HG02623 (cell line): ENCODE measurements around the gene PAQR6.
"Not testable (repeated sequence)": the region's sequence is repeated elsewhere in the genome, so short reads cannot be mapped to it uniquely, and the experiment has no call there.

Experiments used
- ATAC-seq: cut with Tn5 transposase; IDR thresholded peaks from one replicate; pipeline ENCODE4 v1.9.1; 2021; ENCODE audit warnings: moderate library complexity; ENCODE audit not compliant: unreplicated experiment

Gene PAQR6

DNA sequence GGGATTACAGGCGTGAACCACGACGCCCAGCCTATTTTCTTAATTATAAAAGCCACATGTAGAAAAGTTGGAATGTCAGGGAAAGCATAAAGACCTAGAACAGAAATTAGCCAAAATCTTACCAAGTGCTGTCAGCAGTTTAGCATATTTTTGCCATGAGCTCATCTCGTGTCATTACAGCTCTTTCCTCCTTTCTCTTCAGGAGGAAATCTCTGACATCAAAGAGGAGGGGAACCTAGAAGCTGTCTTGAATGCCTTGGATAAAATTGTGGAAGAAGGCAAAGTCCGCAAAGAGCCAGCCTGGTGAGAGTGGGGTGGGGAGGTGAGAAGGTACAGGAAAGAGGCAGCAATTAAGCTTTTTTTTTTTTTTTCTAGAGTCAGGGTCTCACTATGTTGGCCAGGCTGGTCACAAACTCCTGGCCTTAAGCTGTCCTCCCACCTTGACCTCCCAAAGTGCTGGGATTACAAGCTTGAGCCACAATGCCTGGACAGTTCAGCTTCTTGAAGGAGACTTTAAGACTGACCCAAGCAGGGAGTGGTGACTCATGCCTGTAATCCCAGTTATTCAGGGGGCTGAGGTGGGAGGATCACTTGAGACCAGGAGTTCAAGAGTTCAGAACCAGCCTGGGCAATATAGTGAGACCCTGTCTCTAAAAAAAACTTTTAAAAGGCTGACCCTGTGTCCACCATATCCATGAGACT lies 14.3 kb downstream of the PAQR6 start:
- no peak for ATAC-seq

DNA sequence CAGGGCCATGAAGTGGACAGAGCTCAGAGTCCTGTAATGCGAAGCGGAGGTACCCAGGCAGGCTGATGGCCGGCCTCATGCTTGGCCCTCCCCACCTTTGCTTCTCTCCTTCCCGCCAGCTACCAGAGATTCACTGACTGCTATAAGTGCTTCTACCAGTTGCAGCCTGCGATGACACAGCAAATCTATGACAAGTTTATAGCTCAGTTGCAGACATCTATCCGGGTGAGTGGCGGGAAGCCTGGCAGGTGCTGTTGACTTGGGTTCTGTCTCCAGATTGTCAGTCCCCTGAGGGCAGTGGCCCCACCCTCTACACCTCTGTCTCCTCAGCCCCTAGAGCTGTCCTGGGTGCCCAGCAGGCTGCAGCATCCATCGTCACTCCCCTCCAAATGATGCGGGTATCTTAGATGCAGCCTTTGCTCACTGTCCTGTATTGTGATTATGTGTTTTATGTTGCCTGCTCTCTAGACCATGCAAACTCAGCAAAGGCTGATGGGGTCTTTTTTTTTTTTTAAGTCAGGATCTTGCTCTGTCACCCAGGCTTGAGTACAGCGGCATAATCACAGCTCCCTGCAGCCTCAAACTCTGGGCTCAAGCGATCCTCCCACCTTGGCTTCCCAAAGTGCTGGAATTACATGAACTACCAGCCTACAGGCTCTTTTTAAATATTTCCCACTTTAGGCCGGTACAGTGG lies 15.5 kb downstream of the PAQR6 start:
- ATAC-seq: no peak

DNA sequence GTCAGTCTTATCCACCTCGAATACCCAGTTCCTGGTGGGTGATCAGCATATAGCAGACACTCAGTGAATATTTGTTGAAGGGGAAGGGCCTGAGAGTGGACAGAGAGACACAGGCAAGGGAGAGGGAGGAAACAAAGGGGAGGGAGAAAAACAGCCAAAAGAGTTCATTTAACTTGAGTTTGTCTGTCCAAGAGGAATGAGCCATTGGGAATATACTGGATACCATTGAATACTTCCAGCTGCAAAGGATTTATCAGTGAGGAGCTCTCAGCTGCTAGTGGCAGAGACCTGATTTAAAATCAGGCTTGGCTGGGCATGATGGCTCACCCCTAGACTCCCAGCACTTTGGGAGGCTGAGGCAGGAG lies 17.4 kb downstream of the PAQR6 start:
- no peak for ATAC-seq

DNA sequence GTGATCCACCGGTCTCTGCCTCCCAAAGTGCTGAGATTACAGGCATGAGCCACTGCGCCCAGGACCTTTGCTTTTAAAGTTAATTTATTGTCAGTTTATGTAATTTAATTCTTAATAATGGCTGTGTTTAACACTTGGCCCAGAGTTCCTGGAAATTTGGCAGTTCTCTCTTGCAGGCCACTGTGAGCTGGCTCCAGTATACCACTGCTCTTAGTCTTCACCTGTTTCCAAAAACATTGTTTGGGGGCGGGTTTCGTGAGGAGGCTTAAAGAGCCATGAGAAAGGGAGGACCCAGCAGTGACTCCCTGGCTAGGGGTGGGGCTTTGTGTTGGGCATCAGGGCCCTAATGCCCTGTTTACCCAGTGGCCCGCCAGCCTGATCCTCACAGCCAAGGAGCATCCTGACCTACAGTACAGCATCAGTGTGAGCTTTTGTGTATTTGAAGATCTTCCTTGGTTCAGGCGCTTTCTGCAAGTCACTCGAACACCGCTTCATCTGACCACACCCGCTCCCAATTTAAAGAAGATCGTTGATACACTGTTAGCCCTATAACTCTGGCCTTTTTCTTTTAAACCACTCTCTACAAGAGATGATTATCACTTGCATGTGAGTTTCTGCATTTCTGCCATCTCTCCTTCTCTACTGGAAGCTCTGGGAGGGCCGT lies 17.9 kb downstream of the PAQR6 start:
- no peak for ATAC-seq

DNA sequence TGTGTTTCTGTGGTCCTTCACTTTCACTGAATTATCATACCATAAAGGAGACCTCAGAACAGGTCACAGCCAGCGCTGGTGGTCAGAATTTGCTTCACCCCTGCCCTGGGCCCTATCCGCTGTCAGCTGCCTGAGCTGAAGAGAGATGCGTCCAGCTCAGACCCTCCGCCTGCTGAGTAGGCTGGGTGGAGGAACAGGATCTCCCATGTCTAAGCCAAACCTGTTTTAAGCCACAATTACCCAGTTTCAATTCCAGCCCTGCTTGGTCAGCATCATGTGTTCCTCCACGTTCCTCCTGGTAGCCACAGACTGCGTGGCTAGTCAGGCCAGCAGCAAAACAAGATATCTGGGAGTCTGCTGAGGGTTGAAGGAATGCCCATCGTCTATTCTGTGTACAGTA lies 19.4 kb downstream of the PAQR6 start:
- ATAC-seq: no peak

DNA sequence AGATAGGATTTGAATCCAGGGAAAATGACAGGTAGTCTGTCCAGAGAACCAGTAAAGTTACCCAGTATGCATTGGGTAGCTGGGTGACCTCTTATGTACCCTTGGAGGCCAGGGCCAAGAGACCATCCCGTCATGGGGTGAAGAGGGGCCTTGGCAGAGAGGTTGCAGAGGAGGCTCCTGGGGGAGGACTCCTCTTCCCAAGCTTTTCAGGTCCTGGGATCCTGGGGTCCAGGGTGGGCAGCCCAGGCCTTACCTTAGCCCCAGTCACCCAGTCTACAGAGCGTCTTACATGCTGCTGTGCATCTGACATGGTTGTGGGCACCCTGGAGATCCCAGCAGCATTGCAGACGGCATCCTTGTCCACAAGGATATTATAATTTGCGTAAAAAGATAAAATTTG lies 21.1 kb downstream of the PAQR6 start:
- ATAC-seq: no peak

DNA sequence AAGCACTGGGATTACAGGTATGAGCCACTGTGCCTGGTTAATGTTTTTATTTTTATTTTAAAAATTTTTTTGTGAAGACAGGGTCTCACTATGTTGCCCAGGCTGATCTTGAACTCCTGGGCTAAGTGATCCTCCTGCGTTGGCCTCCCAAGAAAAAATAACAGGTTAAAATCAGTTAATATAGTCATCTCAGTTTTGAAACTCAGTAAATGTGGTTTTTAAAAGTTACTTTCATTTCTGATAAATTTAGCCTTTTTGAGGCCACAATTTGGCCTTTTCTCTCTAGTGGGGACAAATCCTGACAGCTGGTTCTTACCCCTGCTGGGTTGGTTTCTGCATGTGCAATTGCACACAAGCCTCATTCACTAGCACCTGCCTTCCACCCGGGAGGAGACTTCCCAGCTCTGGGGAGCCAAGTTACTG lies 21.7 kb downstream of the PAQR6 start:
- peak; percentile 76 for ATAC-seq

DNA sequence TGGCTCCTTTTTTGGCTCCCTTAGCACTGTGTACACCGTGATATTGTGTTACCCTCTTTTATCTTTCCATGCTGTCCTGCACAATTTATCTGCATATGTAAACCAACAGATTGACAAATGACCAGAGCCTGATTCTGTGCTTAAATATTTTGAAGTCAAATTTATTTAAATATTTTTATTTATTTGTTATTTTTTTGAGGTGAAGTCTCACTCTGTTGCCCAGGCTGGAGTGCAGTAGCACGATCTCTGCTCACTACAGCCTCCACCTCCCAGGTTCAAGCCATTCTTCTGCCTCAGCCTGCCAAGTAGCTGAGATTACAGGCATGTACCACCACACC lies 22.2 kb downstream of the PAQR6 start:
- ATAC-seq: no peak

DNA sequence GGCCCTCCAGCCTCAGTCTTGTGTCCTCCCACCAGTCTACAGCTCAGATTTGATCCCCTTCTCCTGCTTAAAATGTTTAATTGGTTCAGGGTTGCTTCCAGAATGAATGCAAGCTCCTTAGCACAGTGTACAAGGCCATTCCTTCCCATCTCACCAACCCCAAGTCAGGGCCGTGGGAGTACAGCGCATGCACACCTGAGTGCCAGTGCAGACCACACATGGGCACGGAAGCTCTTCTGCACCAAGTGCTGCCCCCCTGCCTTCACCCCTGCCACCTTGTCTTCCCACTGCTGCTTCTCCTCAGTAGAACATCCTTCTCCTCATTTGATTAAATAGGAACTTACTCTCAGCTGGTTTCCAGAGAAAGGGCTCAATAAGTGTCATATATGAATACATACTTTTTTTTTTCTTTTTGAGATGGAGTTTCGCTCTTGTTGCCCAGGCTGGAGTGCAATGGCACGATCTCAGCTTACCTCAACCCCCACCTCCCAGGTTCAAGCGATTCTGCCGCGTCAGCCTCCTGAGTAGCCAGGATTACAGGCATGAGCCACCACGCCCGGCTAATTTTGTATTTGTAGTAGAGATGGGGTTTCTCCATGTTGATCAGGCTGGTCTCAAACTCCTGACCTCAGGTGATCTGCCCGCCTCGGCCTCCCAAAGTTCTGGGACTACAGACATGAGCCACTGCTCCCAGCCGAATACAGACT lies 25.7 kb downstream of the PAQR6 start:
- ATAC-seq: no peak

DNA sequence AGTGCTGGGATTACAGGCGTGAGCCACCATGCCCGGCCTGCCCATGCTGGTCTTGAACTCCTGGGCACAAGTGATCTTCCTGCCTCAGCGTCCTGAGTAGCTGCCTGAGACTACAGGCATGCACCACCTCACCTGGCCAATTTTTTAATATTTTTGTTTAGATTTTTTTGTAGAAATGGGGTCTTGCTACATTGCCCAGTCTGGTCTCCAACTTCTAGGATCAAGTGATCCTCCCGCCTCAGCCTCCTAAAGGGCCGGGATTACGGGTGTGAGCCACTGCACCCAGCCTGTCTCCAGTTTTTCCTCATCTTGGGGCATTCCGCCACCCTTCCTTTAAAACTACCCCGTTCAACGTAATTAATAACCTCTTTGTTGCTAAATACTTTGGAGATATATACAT lies 27.6 kb downstream of the PAQR6 start:
- ATAC-seq: no peak

DNA sequence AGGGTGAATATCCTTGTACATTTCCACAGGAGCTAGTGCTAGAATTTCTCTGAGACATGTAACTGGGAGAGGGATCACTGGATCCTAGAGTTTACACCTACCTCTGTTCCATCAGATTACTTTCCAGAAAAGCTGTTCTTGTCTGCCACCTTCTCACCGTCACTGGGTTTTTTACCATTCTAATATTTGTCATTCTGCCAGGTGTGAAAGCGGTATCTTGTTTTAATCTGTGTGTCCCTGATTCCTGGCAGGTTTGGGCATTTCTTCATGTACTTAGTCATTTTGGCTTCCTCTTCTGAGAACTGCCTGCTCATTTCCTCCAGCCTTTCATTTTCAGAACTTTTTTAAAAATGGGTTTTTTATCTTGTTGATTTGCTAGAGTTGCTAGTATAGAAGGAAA lies 30.0 kb downstream of the PAQR6 start:
- ATAC-seq: no peak

DNA sequence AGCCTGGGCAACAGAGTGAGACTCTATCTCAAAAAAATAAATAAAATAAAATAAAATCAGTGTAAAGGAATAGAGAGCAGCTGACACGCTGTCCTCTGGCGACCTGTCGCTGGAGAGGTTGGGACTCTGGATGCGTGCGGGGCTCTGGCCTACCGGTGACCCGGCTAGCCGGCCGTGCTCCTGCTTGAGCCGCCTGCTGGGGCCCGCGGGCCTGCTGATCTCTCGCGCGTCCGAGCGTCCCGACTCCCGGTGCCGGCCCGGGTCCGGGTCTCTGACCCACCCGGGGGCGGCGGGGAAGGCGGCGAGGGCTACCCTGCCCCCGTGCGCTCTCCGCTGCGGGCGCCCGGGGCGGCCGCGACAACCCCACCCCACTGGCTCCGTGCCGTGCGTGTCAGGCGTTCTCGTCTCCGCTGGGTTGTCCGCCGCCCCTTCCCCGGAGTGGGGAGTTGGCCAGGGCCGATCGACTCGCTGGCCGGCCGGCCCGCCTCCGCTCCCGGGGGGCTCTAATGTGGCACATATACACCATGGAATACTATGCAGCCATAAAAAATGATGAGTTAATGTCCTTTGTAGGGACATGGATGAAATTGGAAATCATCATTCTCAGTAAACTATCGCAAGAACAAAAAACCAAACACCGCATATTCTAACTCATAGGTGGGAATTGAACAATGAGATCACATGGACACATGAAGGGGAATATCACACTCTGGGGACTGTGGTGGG lies 31.3 kb downstream of the PAQR6 start:
- ATAC-seq: not testable (repeated sequence)

DNA sequence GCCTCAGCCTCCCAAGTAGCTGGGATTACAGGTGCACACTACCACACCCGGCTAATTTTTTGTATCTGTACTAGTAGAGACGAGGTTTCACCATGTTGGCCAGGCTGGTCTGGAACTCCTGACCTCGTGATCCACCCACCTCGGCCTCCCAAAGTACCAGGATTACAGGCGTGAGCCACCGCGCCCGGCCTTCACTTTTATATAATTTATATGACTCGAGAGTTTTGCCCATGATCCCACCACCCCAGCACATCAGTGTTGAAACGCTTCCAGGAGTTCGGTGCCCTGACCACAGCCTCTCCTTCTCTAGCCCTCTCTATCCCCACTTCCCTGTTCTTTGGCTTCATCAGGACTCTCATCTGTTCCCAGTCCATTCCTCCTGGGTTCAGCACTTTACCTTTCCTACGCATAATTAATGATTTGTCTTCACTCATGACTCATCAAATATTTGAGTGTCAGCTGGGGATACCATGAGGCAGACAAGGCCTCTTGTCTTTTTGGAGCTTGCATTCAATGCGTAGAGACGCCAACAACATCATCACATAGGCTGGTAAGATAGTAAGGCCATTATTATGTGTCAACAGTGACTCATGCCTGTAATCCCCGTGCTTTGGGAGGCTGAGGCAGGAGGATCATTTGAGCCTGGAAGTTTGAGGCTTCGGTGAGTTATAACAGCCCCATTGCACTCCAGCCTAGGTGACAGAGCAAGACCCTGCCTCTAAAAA lies 33.7 kb downstream of the PAQR6 start:
- no peak for ATAC-seq

DNA sequence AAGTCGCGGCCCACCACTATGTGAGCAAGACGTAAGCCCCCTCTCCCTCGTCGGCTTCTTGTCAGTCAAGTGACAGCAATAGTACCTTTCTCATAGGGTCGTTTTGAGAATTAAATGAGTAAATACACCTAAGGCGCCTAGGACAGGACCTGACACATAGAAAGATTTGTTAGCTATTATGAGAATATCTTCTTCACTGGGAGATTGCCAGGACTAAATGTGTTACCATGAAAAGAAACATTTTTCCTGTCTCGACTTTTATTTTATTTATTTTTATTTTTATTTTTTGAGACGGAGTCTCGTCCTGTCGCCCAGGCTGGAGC lies 34.3 kb downstream of the PAQR6 start:
- ATAC-seq: no peak

DNA sequence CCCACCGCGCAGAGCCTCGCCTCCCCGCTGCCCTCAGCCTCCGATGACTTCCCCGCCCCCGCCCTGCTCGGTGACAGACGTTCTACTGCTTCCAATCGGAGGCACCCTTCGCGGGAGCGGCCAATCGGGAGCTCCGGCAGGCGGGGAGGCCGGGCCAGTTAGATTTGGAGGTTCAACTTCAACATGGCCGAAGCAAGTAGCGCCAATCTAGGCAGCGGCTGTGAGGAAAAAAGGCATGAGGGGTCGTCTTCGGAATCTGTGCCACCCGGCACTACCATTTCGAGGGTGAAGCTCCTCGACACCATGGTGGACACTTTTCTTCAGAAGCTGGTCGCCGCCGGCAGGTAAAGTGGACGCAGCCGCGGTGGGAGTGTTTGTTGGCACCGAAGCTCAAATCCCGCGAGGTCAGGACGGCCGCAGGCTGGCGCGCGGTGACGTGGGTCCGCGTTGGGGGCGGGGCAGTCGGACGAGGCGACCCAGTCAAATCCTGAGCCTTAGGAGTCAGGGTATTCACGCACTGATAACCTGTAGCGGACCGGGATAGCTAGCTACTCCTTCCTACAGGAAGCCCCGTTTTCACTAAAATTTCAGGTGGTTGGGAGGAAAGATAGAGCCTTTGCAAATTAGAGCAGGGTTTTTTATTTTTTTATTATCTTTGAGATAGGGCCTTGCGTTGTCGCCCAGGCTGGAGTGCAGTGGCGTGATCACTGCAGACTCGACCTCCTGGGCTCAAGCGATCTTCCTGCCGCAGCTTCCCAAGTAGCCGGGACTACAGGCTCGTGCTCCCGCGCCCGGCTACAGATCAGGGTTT lies 34.8 kb downstream of the PAQR6 start, which contains the start of gene PMF1:
TSS of gene PMF1 (plus strand) at position 175 of the 811 bp plus-strand sequence. CDS start at position 184, 9 bp downstream.
- peak; percentile 85 for ATAC-seq

DNA sequence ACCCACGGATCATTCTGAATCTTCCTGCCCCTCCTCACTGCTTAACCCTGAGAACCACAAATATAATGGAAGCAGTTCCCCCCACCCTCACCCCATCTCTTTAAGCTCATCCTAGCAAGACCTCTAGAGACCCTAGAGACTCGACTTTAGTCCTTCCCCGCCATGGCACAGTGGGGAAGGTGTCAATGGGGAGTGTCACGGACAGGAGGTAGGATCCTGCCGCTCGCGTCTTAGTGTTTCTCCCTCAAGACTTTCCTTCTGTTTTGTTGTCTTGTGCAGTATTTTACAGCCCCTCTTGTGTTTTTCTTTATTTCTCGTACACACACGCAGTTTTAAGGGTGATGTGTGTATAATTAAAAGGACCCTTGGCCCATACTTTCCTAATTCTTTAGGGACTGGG lies 35.7 kb downstream of the PAQR6 start:
- no peak for ATAC-seq

DNA sequence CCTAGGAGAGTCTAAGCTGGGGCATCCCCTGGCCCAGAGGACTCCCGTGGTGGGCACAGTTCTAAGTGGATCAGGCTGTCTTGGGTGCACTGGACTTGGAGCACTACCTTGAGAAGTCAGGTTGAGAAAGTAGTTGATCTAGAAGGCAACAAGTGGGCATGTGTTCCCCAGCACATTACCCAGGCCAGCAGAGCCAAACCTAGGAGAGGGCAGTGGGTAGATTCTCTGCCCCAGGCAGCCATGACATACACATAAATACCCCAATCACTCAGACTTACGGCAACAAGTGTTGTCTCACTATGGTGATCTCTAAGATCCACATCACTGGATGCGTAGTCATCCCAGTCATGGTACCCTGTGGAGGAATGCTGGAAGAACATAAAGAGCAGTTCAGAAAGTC lies 36.6 kb downstream of the PAQR6 start:
- no peak for ATAC-seq

DNA sequence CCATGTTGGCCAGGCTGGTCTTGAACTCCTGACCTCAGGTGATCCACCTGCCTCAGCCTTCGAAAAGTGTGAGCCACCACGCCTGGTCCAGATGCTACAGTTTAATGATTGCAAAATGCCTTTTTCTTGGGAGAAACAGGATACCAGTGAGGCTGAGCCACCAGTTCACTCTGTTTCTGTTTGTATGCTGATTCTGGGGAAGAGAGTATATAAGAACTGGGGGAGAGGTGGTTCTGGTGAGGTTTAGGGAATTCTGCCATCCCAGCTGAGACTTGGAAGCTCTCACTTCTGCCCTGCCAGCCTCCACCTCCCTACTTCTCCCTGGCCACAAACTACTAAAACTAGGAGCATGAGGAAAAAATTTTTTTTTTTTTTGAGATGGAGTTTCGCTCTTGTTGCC lies 43.2 kb downstream of the PAQR6 start:
- no peak for ATAC-seq

DNA sequence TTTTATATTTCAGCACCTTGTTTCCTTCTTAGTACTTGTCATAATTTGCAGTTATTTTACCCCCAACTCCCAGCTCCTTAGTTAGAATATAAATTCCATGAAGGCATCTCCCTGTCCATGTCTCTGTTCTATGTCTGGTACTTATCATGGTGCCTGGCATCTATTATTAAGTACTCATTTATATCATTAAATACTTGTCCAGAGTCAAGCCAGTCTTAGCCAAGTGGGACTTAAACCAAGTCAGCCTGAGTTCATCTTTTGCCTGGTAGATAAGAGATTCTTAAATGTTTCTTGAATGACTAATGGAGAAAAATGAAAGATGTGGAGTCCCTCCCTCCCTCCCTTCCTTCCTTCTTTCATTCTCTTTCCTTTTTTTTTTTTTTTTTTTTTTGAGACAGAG lies 44.5 kb downstream of the PAQR6 start:
- no peak for ATAC-seq

DNA sequence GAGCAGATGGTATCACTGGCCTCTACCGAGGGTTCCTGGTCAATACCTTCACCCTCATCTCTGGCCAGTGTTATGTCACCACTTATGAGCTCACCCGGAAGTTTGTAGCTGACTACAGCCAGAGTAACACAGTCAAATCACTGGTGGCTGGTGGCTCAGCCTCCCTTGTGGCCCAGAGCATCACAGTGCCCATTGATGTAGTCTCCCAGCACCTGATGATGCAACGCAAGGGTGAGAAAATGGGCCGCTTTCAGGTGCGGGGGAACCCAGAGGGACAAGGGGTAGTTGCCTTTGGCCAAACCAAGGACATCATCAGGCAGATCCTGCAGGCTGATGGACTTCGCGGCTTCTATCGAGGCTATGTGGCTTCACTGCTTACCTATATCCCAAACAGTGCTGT lies 47.8 kb downstream of the PAQR6 start:
- no peak for ATAC-seq
